ENCODE results near the gene PACRG.

- TF ChIP-seq CTCF (conservative IDR thresholded peaks at IDR 0.05 in 1 of 2, IDR thresholded peaks at IDR 0.05 in 1 of 2; ENCODE audit: extremely low read depth in 1 of 2, insufficient read depth in 1 of 2, low read depth in 1 of 2, low read length in 2 of 2) (no peak), EZH2 (IDR thresholded peaks at IDR 0.05; ENCODE audit: borderline replicate concordance, low read length) (no peak)
Observed at GRCh38 chr6:163231356-163232014, 503.7 kb downstream of the PACRG start.
